OCI-LY3 (cell line): ENCODE measurements around the gene IMMP2L.

Source experiments
- EZH2phosphoT487 ChIP-seq: fragments of 200-600 bp; shearing (Covaris generic); IDR thresholded peaks from 2 replicates; pipeline ENCODE4 v1.6.1; 2018; ENCODE audit warnings: antibody characterized with exemption, mixed run types, low read depth
- TF ChIP-seq, protein P1 (sequence below): fragments of 200-600, 300-600 bp; sonication (generic); IDR thresholded peaks from 2 replicates; pipeline ENCODE4 v1.5.1; 2014; ENCODE audit warnings: antibody characterized with exemption, low read length, low read depth

DNA sequence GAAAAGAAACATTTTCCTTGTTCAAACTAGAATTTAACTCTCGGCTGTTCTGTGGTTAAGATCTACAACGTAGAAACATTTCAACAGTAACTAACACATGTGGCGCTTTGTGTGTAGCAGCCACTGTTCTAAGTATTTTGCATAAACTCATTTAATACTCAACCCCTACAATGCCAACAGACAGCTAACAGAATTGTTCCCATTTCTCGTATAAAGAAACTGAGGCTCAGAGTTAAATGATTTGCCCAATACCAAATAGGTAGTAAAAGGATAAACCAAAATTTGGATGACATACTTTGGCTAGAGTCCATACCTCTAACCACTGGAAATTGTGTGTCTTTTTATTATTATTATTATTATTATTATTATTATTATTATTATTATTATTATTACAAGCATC, 543.8 kb downstream of the IMMP2L start:
- TF ChIP-seq, protein P1, sequence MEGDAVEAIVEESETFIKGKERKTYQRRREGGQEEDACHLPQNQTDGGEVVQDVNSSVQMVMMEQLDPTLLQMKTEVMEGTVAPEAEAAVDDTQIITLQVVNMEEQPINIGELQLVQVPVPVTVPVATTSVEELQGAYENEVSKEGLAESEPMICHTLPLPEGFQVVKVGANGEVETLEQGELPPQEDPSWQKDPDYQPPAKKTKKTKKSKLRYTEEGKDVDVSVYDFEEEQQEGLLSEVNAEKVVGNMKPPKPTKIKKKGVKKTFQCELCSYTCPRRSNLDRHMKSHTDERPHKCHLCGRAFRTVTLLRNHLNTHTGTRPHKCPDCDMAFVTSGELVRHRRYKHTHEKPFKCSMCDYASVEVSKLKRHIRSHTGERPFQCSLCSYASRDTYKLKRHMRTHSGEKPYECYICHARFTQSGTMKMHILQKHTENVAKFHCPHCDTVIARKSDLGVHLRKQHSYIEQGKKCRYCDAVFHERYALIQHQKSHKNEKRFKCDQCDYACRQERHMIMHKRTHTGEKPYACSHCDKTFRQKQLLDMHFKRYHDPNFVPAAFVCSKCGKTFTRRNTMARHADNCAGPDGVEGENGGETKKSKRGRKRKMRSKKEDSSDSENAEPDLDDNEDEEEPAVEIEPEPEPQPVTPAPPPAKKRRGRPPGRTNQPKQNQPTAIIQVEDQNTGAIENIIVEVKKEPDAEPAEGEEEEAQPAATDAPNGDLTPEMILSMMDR, result no peak
- no peak for TF ChIP-seq EZH2phosphoT487
